CMK (cell line): Measurements from ENCODE around the gene CLNK.

Experiments used
- DNase-seq: peaks from one replicate; pipeline ENCODE4 v3.0.0-alpha.2; 2010; ENCODE audit warnings: low read depth

CLNK gene, protein sequence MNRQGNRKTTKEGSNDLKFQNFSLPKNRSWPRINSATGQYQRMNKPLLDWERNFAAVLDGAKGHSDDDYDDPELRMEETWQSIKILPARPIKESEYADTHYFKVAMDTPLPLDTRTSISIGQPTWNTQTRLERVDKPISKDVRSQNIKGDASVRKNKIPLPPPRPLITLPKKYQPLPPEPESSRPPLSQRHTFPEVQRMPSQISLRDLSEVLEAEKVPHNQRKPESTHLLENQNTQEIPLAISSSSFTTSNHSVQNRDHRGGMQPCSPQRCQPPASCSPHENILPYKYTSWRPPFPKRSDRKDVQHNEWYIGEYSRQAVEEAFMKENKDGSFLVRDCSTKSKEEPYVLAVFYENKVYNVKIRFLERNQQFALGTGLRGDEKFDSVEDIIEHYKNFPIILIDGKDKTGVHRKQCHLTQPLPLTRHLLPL

DNA sequence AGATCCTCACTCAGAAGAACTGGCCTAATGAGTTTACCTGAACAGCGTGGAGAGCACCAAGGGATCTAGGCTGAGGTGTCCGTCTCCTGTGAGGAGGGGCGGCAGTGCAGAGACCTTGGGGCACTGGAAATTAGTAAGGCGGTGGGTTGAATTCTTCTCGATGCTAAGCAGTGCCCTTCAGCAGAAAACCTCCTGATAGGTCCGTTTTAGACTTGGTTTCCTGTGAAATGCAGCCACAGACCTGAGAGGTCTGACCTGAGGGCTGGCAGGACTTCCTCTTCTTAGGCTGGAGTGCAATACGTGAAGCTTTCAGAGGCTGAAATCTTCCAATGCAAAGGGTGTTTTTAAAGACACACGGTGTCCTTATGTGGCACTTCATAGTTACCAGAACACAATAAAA, at the start of gene CLNK:
CLNK (minus strand) TSS at position 138 of the 400 bp plus-strand sequence. CDS start 16,899 bp downstream, outside the sequence.
- no peak for DNase-seq

DNA sequence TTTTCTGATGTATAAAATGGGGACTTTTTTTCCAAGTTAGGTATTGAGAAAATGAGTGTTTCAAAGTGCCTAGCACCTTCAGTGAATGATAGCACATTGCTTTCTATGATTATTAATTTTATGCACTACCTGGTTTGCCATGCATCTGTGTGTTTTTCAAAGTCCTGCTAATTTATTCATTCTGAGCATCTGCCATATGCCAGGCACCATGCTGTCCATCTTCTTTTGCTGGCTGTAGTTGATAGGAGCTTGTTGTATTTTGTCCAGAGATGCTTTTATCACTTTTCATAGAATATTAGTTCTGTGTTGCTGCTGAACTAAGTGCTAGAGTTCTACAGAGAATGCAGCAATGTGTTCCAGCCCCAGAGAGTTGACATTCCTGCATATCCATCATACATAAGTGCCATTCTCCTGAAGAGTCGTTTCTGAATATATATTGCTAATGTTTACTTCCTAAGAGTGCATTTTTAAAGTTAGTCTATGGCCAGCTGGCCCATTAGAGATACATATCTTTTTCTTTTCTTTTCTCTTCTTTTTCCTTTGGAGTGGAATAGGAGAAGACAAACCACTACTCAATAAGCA, 49.0 kb upstream of the CLNK start:
- DNase-seq = no peak

DNA sequence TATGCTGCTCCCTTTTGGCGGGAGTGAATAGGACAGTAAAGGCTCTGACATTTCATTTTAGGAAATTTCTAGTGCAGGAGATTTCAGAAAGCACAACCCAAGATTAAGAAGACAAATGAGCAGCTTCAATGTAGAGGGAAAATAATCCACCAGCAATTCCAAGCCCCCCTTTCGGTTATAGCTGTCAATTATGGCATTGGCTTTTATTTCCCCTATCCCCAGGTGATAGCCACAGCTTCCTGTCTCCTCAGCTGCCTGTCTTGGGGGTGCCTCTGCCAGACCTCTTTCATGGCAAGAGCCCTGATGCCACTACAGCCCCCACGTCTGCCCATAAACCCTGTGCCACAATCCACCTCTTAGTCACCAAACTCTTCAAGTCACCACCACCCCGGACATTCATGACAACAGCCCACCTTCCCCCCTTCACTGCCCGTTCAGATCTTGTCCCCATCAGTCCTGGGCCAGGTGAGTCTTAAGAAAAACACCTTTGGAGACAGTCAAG, 48.4 kb upstream of the CLNK start:
- DNase-seq = no peak

DNA sequence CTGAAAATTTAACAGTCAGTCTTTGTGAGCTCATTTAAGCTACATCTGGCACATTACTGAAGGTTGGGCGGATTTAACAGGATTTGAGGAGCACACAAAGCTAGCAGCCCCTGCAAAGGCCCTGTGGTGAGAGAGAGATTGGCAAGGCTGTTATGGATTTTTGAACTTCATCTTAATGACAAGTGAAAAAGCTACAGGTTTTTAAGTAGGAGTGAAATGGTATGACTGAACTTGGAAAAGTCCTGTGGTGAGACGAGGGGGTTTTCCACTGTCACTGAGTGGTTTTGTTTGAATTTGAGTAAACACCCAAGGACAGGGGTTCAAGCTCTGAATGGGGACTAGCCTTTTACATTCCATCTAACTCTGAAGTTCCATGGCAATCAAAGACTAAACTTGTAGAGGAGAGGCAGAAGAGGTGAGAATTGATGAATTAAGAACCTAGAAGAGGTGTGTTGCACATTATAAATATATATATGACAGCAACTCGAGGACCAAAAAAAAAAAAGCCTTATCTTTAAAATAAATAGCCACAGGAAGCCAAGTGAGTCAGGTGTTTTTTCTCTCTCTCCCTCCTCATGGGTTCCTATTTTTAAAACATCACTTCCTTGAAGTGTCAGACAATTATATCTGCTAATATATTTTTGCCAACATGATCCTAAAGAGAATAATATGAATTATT, 47.8 kb upstream of the CLNK start:
- no peak for DNase-seq

DNA sequence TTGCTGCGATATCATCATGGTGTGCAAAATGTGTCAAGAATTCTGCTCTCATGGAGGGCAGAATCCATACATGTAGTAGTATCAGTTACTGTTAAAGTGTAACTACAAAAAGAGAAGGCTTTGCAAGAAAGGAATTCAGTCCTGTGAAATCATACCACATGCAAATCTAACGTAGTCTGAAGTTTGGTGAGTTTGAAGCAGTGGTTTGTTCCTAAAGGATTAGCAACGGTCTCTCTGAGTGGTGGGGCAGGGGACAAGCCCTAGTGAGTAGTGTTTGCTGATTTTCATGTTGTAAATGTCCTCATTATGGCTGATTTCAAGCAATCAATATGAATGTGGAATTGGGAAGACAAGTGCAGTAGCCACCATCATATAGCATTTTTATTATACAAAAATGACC, 47.1 kb upstream of the CLNK start:
- DNase-seq = no peak

DNA sequence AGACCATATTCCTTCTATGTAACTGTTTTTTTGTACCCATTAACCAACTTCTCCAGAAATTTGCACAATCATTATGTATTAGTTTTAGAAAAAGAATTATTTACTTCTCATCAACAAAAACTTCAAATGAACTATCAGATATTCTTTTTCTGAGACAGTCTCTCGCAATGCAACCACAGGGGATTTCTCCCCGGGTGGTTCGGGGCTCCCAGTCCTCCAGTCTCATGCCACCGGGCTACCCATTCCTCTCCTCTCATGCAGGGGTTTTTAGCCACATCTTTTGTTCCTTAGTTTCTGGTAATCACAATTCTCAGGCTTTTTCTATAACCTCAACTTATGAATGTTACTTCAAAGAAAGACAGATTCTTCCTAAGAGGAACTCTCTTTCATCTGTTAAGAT, 46.6 kb upstream of the CLNK start:
- no peak for DNase-seq

DNA sequence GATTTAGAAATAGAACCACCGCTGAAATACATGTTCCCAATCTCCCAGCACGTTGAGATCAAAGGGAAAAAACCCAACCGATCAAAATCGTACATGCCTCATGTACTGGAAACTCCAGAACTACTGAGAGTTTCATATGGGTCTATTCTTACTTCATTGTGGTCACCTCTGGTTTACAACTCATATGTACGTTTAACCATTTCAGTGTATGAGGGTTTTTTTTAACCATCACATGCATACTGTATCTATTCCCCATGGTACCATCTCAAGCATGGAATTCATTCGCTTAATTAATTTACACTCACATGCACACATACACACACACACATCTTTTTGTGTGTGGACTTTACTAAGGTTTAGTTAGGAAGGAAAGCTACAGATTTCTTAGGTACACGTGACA, 46.0 kb upstream of the CLNK start:
- no peak for DNase-seq

DNA sequence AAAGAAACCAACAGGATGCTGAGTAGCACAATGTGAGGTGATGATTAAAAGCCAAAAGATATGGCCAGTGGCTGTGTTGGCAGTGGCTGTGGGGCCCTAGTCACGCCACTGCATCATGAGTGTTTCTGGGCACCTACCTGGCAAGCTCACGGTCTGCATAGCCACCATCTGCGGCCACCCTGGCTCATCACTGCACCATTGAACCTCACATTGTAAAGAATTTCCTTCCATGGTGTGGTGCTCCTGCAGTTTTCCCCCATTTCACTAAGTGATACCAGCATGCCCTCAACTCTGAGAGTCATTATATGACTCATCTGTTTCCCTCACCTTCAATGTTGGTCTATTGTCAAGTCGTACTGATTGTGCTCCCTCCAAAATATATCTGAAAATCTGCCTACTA, 45.5 kb upstream of the CLNK start:
- no peak for DNase-seq

DNA sequence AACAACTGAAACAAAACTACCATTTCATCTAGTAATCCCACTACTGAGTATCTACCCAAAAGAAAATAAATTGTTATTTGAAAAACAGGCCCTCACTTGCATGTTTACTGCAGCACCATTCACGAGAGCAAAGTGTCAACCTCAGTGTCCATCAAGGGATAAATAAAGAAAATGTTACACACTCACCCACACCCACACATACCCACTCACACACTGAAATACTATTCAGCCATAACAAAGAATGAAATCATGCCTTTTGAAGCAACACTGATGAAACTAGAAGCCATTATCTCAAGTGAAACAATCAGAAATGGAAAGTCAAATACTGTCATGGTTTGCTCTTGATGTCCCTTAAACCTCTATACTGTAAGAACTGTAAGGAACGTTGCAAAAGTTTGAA, 44.8 kb upstream of the CLNK start:
- DNase-seq = no peak

DNA sequence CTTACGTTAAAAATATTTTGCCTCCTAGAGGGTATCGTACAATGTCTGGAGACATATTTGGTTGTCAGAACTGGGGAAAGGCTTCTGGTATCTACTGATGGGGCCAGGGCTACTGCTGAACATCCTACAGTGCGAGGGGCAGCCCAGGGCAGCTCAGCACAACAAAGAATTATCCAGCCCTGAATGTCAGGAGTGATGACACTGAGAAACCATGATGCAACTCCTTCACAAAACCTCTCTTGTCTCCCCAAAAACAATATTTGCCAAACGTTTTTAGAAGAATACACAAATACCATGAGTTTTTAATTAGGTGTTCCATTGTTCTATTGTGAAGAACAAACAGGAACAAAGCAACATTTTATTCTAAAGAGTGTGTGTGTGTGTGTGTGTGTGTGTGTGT, 43.4 kb upstream of the CLNK start:
- DNase-seq = no peak

DNA sequence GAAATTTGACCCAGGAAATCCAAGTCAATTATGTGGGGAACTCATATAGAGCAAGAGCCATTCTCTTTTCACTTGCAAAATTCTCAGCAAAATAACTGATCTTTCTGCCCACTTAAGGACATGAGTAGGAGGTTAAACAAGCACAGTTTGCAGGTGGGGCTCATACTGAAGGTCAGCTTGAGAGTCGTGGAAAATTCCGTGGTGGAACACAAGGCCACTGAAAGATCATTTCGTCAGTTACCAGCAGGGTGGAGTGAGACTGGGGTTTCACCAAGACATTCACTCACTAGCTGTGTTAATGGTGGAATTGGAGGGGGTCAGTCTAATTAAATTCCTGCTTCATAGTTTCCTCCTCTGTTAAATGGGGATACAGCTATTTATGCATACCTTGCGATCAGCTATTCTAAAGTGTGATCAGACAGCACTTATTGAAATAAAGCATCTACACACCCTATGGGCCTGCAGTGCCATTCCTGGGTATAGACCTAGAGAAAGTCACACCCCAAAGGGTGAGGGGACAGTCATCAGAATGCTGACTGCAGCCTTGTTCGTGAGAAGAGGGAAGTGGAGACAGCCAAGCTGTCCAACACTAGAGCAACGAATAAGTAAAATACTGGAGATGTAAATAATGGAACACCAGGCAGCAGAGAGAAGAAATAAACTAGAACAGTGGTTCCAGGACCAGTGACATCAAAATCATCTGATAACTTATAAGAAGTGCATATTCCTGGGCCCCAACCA, 42.7 kb upstream of the CLNK start:
- DNase-seq = no peak

DNA sequence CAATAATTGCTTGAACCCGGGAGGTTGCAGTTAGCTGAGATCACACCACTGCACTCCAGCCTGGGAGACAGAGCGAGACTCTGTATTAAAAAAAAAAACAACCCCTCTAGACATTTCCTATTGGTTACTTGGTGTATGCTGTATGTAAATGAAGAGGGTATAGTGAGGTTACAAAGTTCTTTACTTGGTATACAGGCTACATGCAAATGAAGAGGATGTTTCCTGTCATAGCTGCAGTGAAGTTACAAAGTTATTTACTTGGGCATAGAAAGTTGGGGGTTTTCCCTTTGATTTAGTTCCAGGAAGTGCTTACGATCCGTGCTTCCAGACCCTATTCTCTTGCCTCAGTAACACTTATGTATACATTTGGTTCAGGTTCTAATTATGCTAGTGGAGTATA, 38.4 kb upstream of the CLNK start:
- DNase-seq = no peak

DNA sequence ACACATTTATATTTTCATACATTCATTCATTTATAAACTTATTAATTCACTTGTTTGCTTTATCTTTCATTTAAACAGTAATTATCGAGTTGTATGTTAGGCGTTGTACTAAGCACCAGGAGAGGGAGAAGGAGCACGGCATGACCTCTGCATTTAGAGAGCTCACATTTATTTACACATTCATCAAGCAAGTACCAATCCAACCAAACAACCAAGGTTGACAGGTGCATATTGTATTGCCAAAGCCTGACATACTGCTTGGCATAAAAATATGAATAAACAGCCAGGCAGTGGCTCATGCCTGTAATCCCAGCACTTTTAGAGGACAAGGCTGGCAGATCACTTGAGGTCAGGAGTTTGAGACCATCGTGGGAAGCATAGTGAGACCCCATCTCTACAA, 37.0 kb upstream of the CLNK start:
- no peak for DNase-seq

DNA sequence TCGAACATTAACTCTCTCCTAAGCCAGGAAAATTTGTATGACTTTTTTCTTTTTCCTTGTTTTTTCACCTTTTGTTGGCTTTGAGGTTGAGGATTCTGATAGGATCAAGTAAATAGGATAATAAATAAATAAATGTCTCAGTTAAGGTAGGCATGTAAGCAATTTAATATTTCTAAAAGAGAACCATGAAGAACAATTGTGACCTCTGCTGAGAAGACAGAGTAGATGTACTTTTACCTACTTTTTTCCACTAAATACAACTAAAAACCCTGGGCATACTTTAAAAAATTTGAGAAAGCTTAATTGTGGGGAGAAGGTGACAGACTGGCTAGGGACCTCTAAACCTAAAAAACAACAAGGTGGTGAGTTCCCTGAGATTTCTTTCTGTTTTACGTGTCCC, 31.6 kb upstream of the CLNK start:
- DNase-seq = no peak

DNA sequence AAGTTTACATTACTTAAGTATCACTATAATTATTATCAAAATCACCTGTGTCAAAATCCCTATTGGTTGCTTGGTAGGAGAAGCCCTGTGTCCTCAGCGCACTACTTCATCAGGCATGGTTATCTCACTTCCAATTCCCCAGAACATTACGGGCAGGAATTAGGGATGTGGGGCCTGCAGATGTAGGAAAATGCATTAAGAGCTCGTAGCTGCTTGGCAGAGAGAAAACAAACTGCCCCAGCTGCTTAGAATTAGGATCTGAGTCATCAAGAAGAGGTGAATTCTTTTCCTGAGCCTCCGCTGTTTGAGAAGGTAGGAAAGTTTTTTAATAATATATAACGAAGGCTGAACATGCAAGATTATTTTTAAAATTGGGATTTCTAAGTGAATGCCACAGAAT, 31.1 kb upstream of the CLNK start:
- no peak for DNase-seq

DNA sequence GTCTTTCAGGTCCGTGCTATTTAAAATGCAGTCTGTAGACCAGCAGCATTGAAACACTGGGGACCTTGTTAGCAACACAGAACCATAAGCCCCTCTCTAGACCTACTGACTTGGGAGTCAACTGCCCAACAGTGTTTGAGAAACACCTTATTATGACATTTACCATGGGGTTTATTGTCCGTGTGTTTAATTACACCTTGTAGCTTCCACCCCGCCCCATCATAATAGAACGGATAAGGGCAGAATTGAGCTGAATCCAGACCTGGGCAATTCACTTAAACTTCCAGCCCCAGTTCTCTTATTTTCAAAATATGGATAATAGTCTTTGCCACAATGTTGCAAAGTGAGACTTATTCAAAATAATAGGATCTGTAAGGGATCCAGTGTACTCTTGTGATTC, 30.6 kb upstream of the CLNK start:
- no peak for DNase-seq

DNA sequence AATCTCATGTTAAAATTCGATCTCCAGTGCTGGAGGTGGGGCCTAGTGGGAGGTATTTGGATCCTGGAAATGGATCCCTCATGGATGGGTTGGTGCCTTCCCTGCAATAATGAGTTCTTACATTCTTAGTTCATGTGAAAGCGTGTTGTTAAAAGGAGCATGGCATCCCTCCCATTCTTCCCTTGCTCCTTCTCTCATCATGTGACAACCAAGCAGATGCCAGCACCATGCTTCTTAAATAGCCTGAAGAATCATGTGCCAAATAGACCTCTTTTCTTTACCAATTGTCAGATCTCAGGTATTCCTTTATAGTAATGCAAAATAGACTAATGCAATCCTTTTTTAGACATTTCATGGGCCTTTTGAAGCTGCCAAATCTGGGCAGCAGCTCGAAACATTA, 29.0 kb upstream of the CLNK start:
- DNase-seq = no peak

DNA sequence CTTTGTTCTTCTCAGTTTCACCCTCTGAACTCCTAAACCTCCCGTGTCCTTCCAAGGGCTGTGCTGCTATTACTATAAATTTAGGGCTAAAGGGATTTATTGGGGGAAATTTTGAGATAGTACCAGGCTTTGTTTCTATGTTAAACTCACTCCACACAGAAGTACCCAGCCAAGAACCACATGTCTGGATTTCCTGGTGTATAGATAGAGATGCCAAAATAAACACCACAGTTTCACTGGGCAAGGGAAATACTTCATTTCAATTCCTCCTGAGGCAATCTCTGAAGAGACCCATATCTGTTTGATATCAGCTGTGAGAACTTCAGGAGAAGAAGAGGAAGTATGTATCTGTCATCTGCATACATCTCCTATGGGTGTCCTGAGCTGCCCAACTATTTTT, 21.7 kb upstream of the CLNK start:
- DNase-seq = no peak

DNA sequence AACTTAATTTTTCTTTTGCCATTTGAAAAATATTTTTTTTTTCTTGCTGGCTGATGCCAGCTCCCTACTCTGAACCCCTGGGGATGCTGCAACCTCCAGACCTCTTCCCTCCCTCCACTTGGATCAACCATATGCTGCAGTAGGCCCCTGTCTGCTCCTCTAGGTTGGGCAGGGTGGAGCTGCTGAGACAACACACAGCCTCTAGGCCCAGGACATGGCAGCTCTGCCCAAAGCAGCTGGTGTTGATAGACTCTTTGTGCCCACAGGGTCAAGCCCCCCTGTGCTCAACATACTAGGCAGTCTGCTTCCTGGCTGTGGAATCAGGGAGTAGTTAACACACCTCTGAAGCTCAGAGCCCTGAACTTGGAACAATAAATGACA, 19.9 kb upstream of the CLNK start:
- no peak for DNase-seq

DNA sequence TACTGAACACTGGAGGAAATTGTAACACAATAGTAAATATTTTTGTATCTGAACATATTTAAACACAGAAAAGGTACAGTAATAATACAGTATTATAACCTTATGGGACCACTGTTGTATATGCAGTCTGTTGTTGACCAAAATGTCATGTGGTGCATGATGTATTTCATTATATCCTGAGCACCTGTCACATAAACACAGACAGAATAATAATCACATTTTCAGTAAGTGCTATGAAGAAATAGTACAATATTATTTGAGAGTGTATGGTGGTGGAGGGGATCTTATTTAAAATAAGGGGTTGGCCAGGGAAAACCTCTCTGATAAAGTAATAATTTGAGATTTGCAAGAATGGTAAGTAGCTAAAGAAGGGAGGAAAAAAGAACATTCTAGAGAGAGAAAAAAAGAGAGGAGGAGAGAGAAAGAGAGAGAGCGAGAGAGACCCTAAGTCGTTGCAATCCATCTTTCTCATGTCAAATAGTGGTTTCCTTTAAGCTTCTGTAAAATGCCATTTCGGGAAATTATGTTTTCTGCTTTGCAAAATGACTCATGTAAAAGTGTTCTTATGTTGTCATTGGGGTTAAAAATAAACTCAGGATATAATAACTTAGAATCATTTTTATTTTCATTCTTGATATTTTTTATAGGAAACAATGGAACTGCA, 19.3 kb upstream of the CLNK start:
- no peak for DNase-seq

DNA sequence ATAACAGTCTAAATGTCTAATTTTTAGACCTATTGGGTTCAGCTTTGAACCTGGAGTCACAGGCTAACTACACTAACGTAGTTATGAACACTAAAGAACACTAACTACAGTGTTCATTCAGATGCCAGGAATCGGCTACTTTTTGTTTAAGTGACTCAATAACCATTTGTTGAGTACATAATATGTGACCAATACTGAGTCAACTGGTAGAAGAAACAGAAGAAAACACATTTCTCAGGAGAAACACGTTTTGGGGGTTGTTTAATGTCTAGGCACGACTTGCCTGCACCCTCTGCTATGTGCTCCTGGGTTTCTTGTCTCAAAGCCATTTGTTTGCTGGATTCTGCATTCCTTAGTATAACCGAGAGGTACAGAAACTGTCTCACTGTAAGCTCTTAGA, 18.6 kb upstream of the CLNK start:
- DNase-seq = no peak
